Colon (tissue), 2 donors: ENCODE measurements around the gene PWWP2B.
"Not testable (repeated sequence)": the region's sequence is repeated elsewhere in the genome, so short reads cannot be mapped to it uniquely, and the experiment has no call there.

ENCODE experiments used
- FAIRE-seq: peaks from 2 replicates; lab custom pipeline; 2012; peaks lifted over from hg19 to GRCh38; lab: Jason Lieb, UNC
- donor health status: control.
- donor health status: control.

The PWWP2B gene

GRCh38 chr10:132434405-132435005 is 37.5 kb downstream of the PWWP2B start:
- FAIRE-seq, result no peak

DNA sequence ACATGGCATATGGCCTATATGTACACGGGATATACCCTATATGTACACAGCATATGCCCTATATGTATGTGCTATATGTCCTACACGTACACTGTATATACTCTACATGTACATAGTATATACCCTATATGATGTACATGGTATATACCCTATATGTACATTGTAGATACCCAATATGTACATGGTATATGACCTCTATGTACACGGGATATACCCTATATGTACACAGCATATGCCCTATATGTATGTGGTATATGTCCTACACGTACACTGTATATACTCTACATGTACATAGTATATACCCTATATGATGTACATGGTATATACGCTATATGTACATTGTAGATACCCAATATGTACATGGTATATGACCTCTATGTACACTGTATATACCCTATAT is 38.3 kb downstream of the PWWP2B start:
- not testable (repeated sequence) for FAIRE-seq

GRCh38 chr10:132436096-132436495 is 39.1 kb downstream of the PWWP2B start:
- not testable (repeated sequence) for FAIRE-seq

- no peak for FAIRE-seq
Observed at GRCh38 chr10:132436861-132437410, 39.9 kb downstream of the PWWP2B start.

- FAIRE-seq, result no peak
Observed at GRCh38 chr10:132437541-132437950, 40.5 kb downstream of the PWWP2B start.

GRCh38 chr10:132438091-132439024 is 41.4 kb downstream of the PWWP2B start:
- no peak for FAIRE-seq

- FAIRE-seq, result no peak
Observed at GRCh38 chr10:132439025-132439388, 42.0 kb downstream of the PWWP2B start.

- FAIRE-seq, result no peak
Observed at GRCh38 chr10:132439424-132440163, 42.6 kb downstream of the PWWP2B start.

GRCh38 chr10:132440791-132441565 is 44.0 kb downstream of the PWWP2B start:
- no peak for FAIRE-seq

GRCh38 chr10:132441818-132442524 is 45.0 kb downstream of the PWWP2B start:
- no peak for FAIRE-seq

DNA sequence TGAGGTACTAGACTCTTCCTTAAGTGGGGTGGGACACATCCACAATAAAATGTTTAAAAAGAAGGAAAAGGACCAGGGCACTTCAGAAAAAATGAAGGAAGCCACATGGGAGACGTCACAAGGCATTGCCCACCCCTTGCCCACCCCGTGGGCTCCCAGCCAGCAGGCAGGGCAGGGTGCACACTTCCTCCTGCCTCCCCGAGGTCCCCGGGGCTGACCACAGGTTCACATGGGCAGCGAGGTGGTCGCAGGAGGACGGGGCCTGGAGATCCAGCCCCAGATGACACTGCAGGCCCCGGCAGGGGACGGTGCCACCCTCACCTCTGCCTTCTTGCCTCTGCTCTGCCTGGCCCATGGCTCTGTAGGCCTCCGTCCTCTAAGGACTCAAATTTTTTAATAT is 45.6 kb downstream of the PWWP2B start:
- no peak for FAIRE-seq

- no peak for FAIRE-seq
Observed at GRCh38 chr10:132443605-132443982, 46.6 kb downstream of the PWWP2B start.

GRCh38 chr10:132443983-132444876 is 47.2 kb downstream of the PWWP2B start:
- no peak for FAIRE-seq

DNA sequence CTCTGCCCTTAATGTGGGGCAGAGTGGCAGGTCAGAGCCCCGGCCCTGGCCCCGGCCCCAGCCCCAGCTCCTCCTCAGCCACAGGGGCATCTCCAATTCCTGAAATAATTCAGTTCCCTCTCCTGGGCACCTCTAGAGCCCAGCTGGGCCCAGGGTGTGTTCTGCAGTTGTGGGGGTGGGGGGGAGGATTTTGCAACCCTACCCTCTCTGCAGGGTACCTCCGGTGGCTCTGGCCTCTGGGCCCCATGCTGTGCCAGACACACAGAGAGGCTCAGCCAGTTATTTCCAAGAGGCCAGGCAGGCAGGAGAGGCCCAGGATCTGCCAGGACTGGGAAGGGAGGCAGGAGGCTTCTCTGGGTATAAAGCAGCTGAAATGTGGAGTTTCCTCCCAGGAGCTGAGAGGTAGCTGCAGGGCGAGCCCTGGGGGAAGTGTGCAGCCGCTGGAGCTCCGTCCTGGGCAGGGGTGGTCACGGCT is 47.9 kb downstream of the PWWP2B start:
- no peak for FAIRE-seq

DNA sequence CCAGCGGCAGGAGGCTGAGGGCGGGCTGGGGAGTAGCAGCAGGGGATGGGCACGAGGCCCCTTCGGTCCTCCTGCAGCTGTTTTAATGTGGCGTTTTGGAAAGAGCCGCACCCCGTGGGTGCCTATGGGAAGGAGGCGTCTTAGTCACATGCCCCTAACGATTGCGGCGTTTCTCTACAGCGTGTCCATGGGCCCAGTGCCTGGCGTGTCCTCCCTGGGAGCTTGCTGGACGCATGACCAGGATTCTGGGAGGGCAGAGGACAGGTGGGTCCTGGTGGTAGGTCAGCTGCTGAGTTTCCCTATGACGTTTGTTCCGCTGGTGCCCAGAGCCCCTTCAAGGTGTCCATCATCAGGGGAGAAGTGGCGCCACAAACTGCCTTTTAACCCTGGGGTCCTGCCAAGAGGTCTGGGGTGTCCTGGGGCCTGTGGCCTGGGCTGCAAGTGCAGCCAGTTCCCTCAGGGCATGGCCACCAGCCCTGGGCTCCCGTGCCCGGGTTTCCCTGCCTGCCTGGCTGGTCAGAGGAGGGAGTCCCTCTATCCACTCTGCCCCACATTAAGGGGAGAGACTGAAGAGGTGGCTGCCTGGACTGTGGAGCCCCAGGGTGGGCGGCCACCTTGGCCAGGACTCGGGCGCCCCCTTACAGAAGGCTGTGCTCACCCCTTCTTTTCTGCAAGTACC is 48.7 kb downstream of the PWWP2B start:
- no peak for FAIRE-seq

- FAIRE-seq, result no peak
Observed at GRCh38 chr10:132446195-132446581, 49.2 kb downstream of the PWWP2B start.

DNA sequence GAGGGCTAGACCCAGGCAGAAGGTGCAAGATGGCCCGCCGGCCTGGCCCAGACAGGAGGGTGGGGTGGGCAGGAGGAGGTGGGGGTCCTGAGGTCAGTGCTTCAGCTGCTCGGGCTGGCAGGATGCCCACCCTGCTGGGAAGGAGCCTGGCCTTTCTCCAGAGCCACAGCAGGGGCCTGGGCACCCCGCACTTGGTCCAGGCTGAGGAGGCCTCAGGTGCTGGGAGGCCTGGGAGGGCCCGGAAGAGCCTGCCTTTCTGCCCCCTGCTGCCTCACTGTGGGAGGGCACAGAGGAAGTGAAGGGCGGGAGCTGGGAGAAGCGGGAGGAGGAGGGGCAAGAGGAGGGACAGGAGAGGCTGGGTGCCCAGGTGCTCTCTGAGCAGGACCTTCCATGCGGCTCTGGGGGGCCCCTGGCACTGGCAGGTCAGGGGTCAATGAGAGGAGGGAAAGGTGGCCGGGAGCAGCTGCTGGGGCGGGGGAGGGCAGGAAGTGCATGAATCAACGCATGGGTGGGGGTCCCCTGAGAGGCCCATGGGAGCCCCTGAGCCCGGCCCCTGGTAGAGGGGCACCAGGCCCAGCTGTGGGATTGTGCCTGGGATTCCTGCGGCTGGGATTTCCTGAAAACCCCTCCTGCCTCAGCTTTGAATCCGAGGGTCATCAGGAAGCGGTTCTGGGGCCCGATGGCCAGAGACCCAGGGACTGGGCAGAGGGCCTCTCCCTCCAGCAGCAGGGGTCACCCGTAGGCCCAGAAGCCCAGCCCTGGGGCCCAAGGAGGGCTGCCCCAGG is 49.9 kb downstream of the PWWP2B start:
- no peak for FAIRE-seq

DNA sequence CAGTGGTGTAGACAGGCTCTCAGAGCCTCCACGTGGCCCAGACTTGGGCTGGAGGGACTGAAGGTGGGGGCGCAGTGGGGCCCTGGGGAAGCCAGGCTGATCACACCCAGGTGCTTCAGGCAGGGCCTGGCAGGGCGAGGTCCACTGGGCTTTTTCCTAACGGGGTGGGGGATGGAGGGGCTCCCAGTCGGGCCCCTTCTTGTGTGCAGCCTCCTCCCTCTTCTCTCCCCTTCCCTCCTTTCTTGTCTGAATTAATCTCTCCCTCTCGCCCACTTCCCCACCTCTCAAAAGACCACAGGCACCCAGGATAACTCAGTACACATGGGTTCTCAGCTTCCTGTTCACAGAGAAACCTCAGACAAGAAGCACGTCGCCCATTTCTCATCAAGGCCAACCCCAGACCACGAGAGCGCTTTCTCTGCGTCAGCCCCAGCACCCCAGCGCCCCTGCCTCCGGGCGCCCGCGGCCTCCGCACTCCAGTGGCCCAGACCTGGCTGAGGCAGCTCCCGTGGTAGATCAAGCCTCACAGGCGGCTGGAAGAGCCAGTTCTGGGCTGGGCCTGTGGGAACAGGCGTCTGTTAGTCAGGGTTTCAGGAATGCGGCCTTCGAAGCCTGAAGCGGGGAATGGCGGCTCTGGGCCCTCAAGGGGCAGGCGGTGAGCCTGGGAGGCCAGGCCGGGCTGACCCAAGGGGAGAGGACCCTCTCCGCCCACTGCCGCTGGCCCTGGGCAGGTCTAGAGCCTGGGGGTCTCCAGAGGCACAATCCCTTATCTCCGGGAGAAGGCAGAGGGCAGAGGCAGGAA is 50.6 kb downstream of the PWWP2B start:
- no peak for FAIRE-seq
